Endothelial cell of umbilical vein (primary cell): ENCODE results near the gene TCEA2. TPM values are rescaled to one million over a fixed set of nuclear protein-coding genes. Genes with fewer than 3 reads are reported as not detected.

ENCODE experiments used
- BruUV-seq: library from RNA; stranded (reverse); fragments of 400-500 nt; replicated peaks from 2 replicates; lab custom pipeline; 2021; lab: Mats Ljungman, UMichigan
- CTCF ChIA-PET: fragments of 300-600, 350-600 bp; sonication (Branson Sonifier 250); formaldehyde crosslinking; loops from one replicate; lab custom pipeline; 2021; ENCODE audit warnings: antibody characterized with exemption, inconsistent platforms; lab: Charles Lee
- POLR2A ChIA-PET: fragments of 300-600, 350-600 bp; sonication (Branson Sonifier 250); formaldehyde crosslinking; loops from one replicate; lab custom pipeline; 2021; ENCODE audit warnings: antibody characterized with exemption, inconsistent platforms; lab: Charles Lee
- DNase-seq: peaks from one replicate; pipeline ENCODE4 v3.0.0-alpha.2; 2011; ENCODE audit warnings: low read depth, low spot score
- FAIRE-seq: peaks from 2 replicates; lab custom pipeline; 2011; peaks lifted over from hg19 to GRCh38; lab: Jason Lieb, UNC
- H2AFZ ChIP-seq: 2 replicates; pipeline ENCODE4 v1.6.0; 2012; ENCODE audit warnings: low read depth, low read length, control low read depth, inconsistent platforms
- H3K27ac ChIP-seq: 2 replicates; pipeline ENCODE4 v1.5.1; 2011; ENCODE audit warnings: low read depth, mild to moderate bottlenecking, control low read depth, low read length, moderate library complexity; ENCODE audit not compliant: insufficient read depth
- H3K27me3 ChIP-seq, 2 experiments: 2 replicates each; pipeline versions ENCODE4 v1.6.0 to v1.6.1; 2011; ENCODE audit warnings: low read length in 2 of 2, mixed read lengths in 1 of 2; ENCODE audit not compliant: control insufficient read depth in 2 of 2, insufficient read depth in 2 of 2
- H3K36me3 ChIP-seq, 2 experiments: 2 replicates in 1 of 2; 3 replicates in 1 of 2; pipeline ENCODE4 v1.5.1; 2011; ENCODE audit warnings: low read length in 2 of 2, mild to moderate bottlenecking in 1 of 2, moderate library complexity in 1 of 2; ENCODE audit not compliant: control insufficient read depth in 2 of 2, insufficient read depth in 2 of 2; ENCODE audit errors: extremely low read depth in 1 of 2
- H3K4me1 ChIP-seq: 3 replicates; pipeline ENCODE4 v1.5.1; 2011; ENCODE audit warnings: mild to moderate bottlenecking, low read length; ENCODE audit not compliant: control insufficient read depth, insufficient read depth; ENCODE audit errors: extremely low read depth
- H3K4me2 ChIP-seq: 2 replicates; pipeline ENCODE4 v1.6.1; 2011; ENCODE audit warnings: low read length, control low read depth, mixed read lengths; ENCODE audit not compliant: insufficient read depth
- H3K4me3 ChIP-seq, 3 experiments: fragments of 200-600 bp in 1 of 3; sonication (generic), shearing (Covaris generic) in 1 of 3; replicated peaks in 1 of 3; 2 replicates each; pipeline ENCODE4 v1.5.1; 2011 to 2016; ENCODE audit warnings: control low read depth in 3 of 3, low read length in 3 of 3, mild to moderate bottlenecking in 2 of 3, inconsistent platforms in 1 of 3, low read depth in 1 of 3, moderate library complexity in 1 of 3; ENCODE audit not compliant: insufficient read depth in 1 of 3
- H3K79me2 ChIP-seq: 2 replicates; pipeline ENCODE4 v1.6.0; 2012; ENCODE audit warnings: low read length, inconsistent platforms; ENCODE audit not compliant: control insufficient read depth, insufficient read depth
- H3K9ac ChIP-seq: replicated peaks from 2 replicates; pipeline ENCODE3; 2011; ENCODE audit warnings: low read length, control low read depth; ENCODE audit not compliant: insufficient read depth; ENCODE audit errors: extremely low read depth
- H3K9me1 ChIP-seq: replicated peaks from 3 replicates; pipeline ENCODE4 v1.6.0; 2011; ENCODE audit warnings: mild to moderate bottlenecking, low read length; ENCODE audit not compliant: control insufficient read depth, insufficient read depth; ENCODE audit errors: extremely low read depth
- H3K9me3 ChIP-seq: replicated peaks from 2 replicates; pipeline ENCODE4 v1.5.1; 2012; ENCODE audit warnings: low read length, inconsistent platforms; ENCODE audit not compliant: control insufficient read depth, insufficient read depth
- H4K20me1 ChIP-seq: replicated peaks from 2 replicates; pipeline ENCODE3; 2011; ENCODE audit warnings: mild to moderate bottlenecking, low read length; ENCODE audit not compliant: control insufficient read depth, insufficient read depth; ENCODE audit errors: extremely low read depth
- EZH2 ChIP-seq: IDR thresholded peaks from 2 replicates; pipeline ENCODE4 v1.6.1; 2012; ENCODE audit warnings: borderline replicate concordance, low read depth, mild to moderate bottlenecking, moderate library complexity, low read length, inconsistent platforms; ENCODE audit not compliant: severe bottlenecking
- FOS ChIP-seq: IDR thresholded peaks from 2 replicates; pipeline ENCODE4 v1.6.1; 2011; ENCODE audit warnings: mild to moderate bottlenecking, low read length, moderate library complexity, borderline replicate concordance; ENCODE audit not compliant: insufficient read depth
- GATA2 ChIP-seq: IDR thresholded peaks from 2 replicates; pipeline ENCODE4 v1.7.0; 2011; ENCODE audit warnings: low read depth, mild to moderate bottlenecking, moderate library complexity, mixed read lengths, low read length; ENCODE audit not compliant: insufficient read length, insufficient read depth
- JUN ChIP-seq: IDR thresholded peaks from 2 replicates; pipeline ENCODE4 v1.6.1; 2011; ENCODE audit warnings: borderline replicate concordance, low read depth; ENCODE audit not compliant: insufficient read length, insufficient read depth
- MYC ChIP-seq: IDR thresholded peaks from one replicate; pipeline ENCODE4 v1.6.1; 2011; ENCODE audit warnings: mild to moderate bottlenecking, low read depth, low read length
- POLR2A ChIP-seq: IDR thresholded peaks from 2 replicates; pipeline ENCODE4 v1.6.1; 2012; ENCODE audit warnings: low read depth, mild to moderate bottlenecking, control low read depth, low read length
- POLR2AphosphoS5 ChIP-seq: IDR thresholded peaks from 2 replicates; pipeline ENCODE4 v1.6.1; 2012; ENCODE audit warnings: low read depth, mild to moderate bottlenecking, control low read depth, low read length, moderate library complexity; ENCODE audit not compliant: insufficient read depth
- dilution Hi-C: fragments of 300-500 bp; cut with MboI; formaldehyde crosslinking; loops from one replicate; pipeline ENCODE4 v1.15.0; 2019; ENCODE audit warnings: low sequenced_read_pairs; ENCODE audit not compliant: extremely low pct_ligation_motif_present
- intact Hi-C: fragments of 100-400 bp; cut with micrococcal nuclease; formaldehyde crosslinking; loops from one replicate; pipeline ENCODE4 v1.10.0; 2022
- polyA plus RNA-seq, 4 experiments: library from polyadenylated mRNA; depleted of rRNA in 3 of 4; stranded (reverse) in 3 of 4; unstranded in 1 of 4; fragments of >200 nt; gene quantifications; 2 replicates each; pipeline versions ENCODE4 v1.2.1 to v1.2.3, GENCODE V29; 2011 to 2012; ENCODE audit warnings: missing spikeins in 1 of 4
- total RNA-seq: library from RNA; stranded (reverse); gene quantifications from 2 replicates; pipeline ENCODE4 v1.2.3, GENCODE V29; 2021
- TF ChIP-seq, protein P1 (sequence below), 2 donors: IDR thresholded peaks; 1 replicate in 1 of 2; 2 replicates in 1 of 2; pipeline ENCODE4 v1.5.1; 2011; ENCODE audit warnings: low read length in 2 of 2, mild to moderate bottlenecking in 2 of 2, moderate library complexity in 2 of 2, control low read depth in 1 of 2, inconsistent platforms in 1 of 2, low read depth in 1 of 2; ENCODE audit not compliant: insufficient read depth in 1 of 2; ENCODE audit errors: extremely low read depth in 1 of 2
- TF ChIP-seq, protein P2 (sequence below): IDR thresholded peaks from 2 replicates; pipeline ENCODE4 v1.6.1; 2011; ENCODE audit not compliant: insufficient read depth, insufficient read length

The TCEA2 gene
- total and polyA plus RNA-seq, 2 donors (not counting 3 experiments of a cell fraction or from before 2014, with no cell fraction given): 53.1 to 65.5 TPM

DNA sequence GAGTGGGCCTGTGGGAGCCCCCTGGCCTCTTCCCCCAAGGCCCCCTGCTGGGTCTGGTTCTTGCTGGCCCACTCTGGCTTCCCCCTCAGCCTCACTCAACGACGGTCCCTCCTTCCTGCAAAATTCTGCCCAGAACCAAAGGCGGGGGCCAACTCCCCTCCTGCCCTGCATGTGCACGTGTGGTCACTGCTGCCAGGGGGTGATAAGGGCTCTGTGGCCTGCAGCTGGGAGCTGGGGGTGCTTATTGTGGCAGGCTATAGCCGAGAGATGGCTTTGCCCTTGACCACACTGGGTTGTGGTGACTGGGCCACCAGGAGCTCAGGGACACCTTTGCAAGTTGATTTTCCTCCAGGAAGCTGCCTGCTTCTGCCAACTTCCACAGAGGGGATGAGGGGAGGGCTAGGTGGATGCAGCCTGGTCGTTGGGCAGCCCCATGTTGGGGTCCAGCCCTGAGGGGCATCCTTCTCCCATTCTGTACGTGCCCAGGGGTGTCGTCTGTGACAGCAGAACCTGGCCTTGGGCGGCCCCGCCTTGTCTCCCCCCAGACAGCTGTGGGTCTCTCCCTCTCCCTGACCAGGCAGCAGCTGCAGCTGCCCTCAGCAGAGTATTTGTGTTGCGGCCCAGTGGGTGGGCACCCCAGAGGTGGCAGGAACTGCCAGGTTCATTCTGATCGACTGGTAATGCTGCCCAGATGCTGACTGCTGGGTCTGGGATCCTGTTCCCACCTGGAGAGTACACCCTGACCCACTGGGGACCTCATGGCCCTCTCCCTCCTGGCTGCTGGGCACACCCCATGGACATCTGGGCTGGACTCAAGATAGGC lies 5.6 kb downstream of the TCEA2 start:
- dilution Hi-C loops: no loop called here
- ChIA-PET POLR2A (no interaction called here), CTCF (interaction anchor here (0.9 to 2.3 kb wide), 4 partner anchors 11 to 530 kb away, joined by 3 to 21 read pairs (median 4); no protein-coding TSS in a partner anchor)
- H2AFZ ChIP-seq: no peak overlapping the region
- no peak for FAIRE-seq
- H3K9me1 ChIP-seq: no peaks in the 10 kb centered on the region
- H3K79me2 ChIP-seq: peaks cover 2% of the 10 kb centered on the region
- no peak overlapping the region for H3K9ac ChIP-seq
- BruUV-seq: no TSS peak
- no peak overlapping the region for H3K4me2 ChIP-seq
- H4K20me1 ChIP-seq: no peaks in the 10 kb centered on the region
- intact Hi-C loops: loop anchor here (1.0 to 10.0 kb wide), 2 partner anchors 29 to 56 kb away; no protein-coding TSS in a partner anchor
- no peak overlapping the region for H3K4me3 ChIP-seq
- H3K27ac ChIP-seq: no peak overlapping the region
- peaks cover 0 to 8% of the 10 kb centered on the region in 2 experiments for H3K36me3 ChIP-seq
- H3K27me3 ChIP-seq: no peaks in the 10 kb centered on the region
- DNase-seq: no peak
- H3K9me3 ChIP-seq: no peaks in the 10 kb centered on the region
- H3K4me1 ChIP-seq: peaks cover 10% of the 10 kb centered on the region
- TF ChIP-seq MYC: no peak
- no peak for TF ChIP-seq JUN

DNA sequence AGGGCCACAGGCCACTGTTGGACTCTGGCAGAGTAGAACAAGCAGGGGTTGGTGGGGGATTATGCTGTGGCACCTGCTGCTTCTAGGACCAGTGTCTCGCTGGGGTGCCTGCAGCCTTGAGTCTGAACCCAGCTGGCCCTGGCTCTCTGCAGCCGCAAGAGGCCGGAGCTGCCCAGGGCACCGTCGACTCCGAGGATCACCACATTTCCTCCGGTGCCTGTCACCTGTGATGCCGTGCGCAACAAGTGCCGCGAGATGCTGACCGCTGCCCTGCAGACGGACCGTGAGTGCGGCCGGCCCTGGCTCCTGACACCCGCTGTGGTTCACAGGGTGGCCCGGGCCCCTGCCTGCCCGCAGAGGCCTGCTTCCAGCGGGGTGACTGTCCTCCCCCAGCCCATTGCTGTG lies 6.2 kb downstream of the TCEA2 start:
- Histone ChIP-seq H3K4me1 (peaks cover 4% of the 10 kb centered on the region), H3K79me2 (no peaks in the 10 kb centered on the region), H3K4me2 (no peak overlapping the region), H4K20me1 (no peaks in the 10 kb centered on the region), H3K9ac (no peak overlapping the region), H3K27ac (no peak overlapping the region), H3K9me3 (no peaks in the 10 kb centered on the region), H3K36me3 (peaks cover 0 to 13% of the 10 kb centered on the region in 2 experiments), H2AFZ (no peak overlapping the region), H3K4me3 (no peak overlapping the region), H3K9me1 (no peaks in the 10 kb centered on the region), H3K27me3 (no peaks in the 10 kb centered on the region)
- dilution Hi-C loops (no loop called here), intact Hi-C loops (loop anchor here (1.0 to 10.0 kb wide), 2 partner anchors 30 to 56 kb away; no protein-coding TSS in a partner anchor)
- FAIRE-seq (no peak), DNase-seq (no peak)
- TF ChIP-seq EZH2: no peak
- TF ChIP-seq POLR2A: no peak
- no peak for TF ChIP-seq JUN
- no peak for TF ChIP-seq MYC
- TF ChIP-seq, protein P1, sequence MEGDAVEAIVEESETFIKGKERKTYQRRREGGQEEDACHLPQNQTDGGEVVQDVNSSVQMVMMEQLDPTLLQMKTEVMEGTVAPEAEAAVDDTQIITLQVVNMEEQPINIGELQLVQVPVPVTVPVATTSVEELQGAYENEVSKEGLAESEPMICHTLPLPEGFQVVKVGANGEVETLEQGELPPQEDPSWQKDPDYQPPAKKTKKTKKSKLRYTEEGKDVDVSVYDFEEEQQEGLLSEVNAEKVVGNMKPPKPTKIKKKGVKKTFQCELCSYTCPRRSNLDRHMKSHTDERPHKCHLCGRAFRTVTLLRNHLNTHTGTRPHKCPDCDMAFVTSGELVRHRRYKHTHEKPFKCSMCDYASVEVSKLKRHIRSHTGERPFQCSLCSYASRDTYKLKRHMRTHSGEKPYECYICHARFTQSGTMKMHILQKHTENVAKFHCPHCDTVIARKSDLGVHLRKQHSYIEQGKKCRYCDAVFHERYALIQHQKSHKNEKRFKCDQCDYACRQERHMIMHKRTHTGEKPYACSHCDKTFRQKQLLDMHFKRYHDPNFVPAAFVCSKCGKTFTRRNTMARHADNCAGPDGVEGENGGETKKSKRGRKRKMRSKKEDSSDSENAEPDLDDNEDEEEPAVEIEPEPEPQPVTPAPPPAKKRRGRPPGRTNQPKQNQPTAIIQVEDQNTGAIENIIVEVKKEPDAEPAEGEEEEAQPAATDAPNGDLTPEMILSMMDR (IDR thresholded peaks at IDR 0.05; ENCODE audit: extremely low read depth in 1 of 2, insufficient read depth in 1 of 2, low read depth in 1 of 2, low read length in 2 of 2): no peak
- TF ChIP-seq FOS: no peak
- no peak for TF ChIP-seq POLR2AphosphoS5
- TF ChIP-seq, protein P2, sequence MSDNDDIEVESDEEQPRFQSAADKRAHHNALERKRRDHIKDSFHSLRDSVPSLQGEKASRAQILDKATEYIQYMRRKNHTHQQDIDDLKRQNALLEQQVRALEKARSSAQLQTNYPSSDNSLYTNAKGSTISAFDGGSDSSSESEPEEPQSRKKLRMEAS: no peak
- TF ChIP-seq GATA2: no peak
- POLR2A ChIA-PET: no interaction called here
- CTCF ChIA-PET: interaction anchor here (0.9 to 2.3 kb wide), 5 partner anchors 9 to 531 kb away, joined by 3 to 21 read pairs (median 4); no protein-coding TSS in a partner anchor
- no TSS peak for BruUV-seq
